Progenitor cell of endocrine pancreas (in vitro differentiated cells): ENCODE data around the gene PALLD. TPM values are rescaled to one million over a fixed set of nuclear protein-coding genes. Genes with fewer than 3 reads are reported as not detected.

Experiments
- DNase-seq: peaks from one replicate; pipeline ENCODE4 v3.0.0; 2021; ENCODE audit warnings: low spot score; ENCODE audit not compliant: unreplicated experiment
- H3K27ac Mint-ChIP-seq: 2 replicates; pipeline ENCODE4 v1.8.0; 2021; ENCODE audit warnings: mild to moderate bottlenecking, moderate library complexity, mixed read lengths
- H3K27me3 Mint-ChIP-seq: 2 replicates; pipeline ENCODE4 v1.8.0; 2021; ENCODE audit warnings: mixed read lengths
- H3K36me3 Mint-ChIP-seq: 2 replicates; pipeline ENCODE4 v1.8.0; 2022; ENCODE audit warnings: mixed read lengths; ENCODE audit not compliant: insufficient read depth
- H3K4me1 Mint-ChIP-seq: 2 replicates; pipeline ENCODE4 v1.8.0; 2021; ENCODE audit warnings: low read depth, mixed read lengths
- H3K4me3 Mint-ChIP-seq: 2 replicates; pipeline ENCODE4 v1.8.0; 2021; ENCODE audit warnings: low read depth, mild to moderate bottlenecking, moderate library complexity, mixed read lengths
- H3K9me3 Mint-ChIP-seq: 2 replicates; pipeline ENCODE4 v1.8.0; 2021; ENCODE audit warnings: low read depth, mixed read lengths
- total RNA-seq: library from RNA; stranded (reverse); gene quantifications from 2 replicates; pipeline ENCODE4 v1.2.1, GENCODE V29; 2021
- TF ChIP-seq, protein P1 (sequence below): fragments of 200-600 bp; sonication (generic); IDR thresholded peaks from one replicate; pipeline ENCODE4 v1.5.0; 2021; ENCODE audit warnings: antibody characterized with exemption, mild to moderate bottlenecking; ENCODE audit not compliant: unreplicated experiment

The PALLD gene
- total RNA-seq, 1 donor from 2014 or later: 43.2 TPM

DNA sequence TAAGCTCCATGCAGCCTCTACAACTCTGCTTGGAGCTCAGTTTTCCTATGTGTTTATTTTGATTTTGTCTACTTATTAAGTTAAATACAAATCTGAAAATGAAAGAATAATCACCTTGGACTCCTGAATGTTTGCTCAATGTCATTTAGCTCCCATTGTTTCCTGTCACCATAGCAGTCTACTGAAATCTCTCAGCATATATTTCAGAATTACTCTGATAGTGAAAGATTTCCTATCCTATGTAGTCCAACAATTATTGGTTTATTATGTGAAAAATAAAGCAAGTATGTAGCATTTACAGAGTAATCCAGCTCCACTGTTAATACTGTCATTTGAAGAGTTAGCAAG, 344.8 kb downstream of the PALLD start:
- peaks cover 19% of the 10 kb centered on the region for H3K4me1 Mint-ChIP-seq
- H3K4me3 Mint-ChIP-seq: no peak overlapping the region
- no peak overlapping the region for H3K27ac Mint-ChIP-seq

GRCh38 chr4:168842186-168842585, 345.3 kb downstream of the PALLD start:
- Mint-ChIP-seq H3K4me1 (peaks cover 19% of the 10 kb centered on the region), H3K36me3 (peaks cover 11% of the 10 kb centered on the region), H3K27ac (no peak overlapping the region)

More for the DNA sequence above, 344.8 kb downstream of the PALLD start:
- TF ChIP-seq, protein P1, sequence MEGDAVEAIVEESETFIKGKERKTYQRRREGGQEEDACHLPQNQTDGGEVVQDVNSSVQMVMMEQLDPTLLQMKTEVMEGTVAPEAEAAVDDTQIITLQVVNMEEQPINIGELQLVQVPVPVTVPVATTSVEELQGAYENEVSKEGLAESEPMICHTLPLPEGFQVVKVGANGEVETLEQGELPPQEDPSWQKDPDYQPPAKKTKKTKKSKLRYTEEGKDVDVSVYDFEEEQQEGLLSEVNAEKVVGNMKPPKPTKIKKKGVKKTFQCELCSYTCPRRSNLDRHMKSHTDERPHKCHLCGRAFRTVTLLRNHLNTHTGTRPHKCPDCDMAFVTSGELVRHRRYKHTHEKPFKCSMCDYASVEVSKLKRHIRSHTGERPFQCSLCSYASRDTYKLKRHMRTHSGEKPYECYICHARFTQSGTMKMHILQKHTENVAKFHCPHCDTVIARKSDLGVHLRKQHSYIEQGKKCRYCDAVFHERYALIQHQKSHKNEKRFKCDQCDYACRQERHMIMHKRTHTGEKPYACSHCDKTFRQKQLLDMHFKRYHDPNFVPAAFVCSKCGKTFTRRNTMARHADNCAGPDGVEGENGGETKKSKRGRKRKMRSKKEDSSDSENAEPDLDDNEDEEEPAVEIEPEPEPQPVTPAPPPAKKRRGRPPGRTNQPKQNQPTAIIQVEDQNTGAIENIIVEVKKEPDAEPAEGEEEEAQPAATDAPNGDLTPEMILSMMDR: no peak
- Mint-ChIP-seq H3K27me3 (no peaks in the 10 kb centered on the region), H3K36me3 (peaks cover 14% of the 10 kb centered on the region), H3K9me3 (no peaks in the 10 kb centered on the region)
- no peak for DNase-seq

DNA sequence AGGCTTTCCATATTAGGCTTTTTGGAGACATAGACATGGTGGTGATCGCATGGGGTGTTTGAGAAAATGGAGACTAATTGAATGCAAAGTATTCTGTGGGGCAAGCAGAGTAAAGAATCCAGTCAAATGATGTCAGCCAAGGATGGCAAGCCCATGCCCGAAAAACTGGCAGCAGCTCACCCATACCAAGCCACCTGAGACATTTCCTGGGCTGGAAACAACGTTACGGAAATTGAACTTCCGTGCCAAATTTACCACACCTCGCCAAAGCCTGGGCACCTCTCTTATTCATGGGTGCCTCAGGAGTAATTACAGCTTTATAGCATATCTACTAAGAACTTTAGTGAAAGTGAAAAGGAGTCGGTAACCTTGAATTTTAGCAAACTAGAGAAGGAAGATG, 346.8 kb downstream of the PALLD start:
- TF ChIP-seq, protein P1: no peak
- no peak for DNase-seq
- Mint-ChIP-seq H3K27ac (no peak overlapping the region), H3K4me3 (no peak overlapping the region), H3K36me3 (peaks cover 5% of the 10 kb centered on the region), H3K4me1 (peaks cover 24% of the 10 kb centered on the region), H3K9me3 (no peaks in the 10 kb centered on the region), H3K27me3 (no peaks in the 10 kb centered on the region)

More at GRCh38 chr4:168842186-168842585, 345.3 kb downstream of the PALLD start:
- no peak for DNase-seq
- TF ChIP-seq, protein P1: no peak
- H3K4me3 Mint-ChIP-seq: no peak overlapping the region
- H3K27me3 Mint-ChIP-seq: no peaks in the 10 kb centered on the region
- no peaks in the 10 kb centered on the region for H3K9me3 Mint-ChIP-seq

DNA sequence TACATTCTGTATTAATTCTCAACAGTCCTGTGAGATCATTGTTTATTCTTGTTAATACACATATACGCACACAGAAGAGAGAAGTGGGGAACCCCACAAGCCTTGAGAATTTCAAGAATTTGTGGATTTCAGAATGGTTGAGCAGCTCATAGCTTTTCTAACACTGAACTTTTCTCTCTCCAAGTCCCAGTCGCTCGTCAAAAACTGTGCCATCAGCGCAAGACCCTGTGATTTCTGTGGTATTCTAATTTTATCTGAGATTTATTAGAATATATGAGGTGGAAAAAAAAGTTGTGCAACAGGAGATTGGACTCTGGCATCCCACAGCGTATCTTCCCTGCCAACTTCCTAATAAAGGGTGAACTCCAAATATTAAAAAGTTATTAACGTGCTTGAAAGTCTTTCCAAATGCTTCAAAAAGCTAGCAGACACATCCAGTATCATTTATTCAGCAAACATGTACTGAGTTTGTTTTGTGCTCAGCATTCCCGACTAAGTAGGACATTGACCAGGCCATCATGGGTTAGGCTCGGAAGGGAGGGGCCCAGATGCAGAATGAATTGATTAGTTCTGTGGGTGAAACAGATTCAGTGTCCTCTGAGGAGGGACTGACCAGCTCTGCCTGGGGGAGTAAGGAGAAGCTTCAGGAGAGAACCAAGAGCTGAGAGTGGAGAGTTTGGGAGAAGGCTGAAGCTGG, 347.6 kb downstream of the PALLD start:
- no peaks in the 10 kb centered on the region for H3K9me3 Mint-ChIP-seq
- H3K36me3 Mint-ChIP-seq: peaks cover 5% of the 10 kb centered on the region
- peaks cover 32% of the 10 kb centered on the region for H3K4me1 Mint-ChIP-seq
- no peak overlapping the region for H3K4me3 Mint-ChIP-seq
- no peak overlapping the region for H3K27ac Mint-ChIP-seq
- no peaks in the 10 kb centered on the region for H3K27me3 Mint-ChIP-seq
- TF ChIP-seq, protein P1: no peak
- no peak for DNase-seq

- H3K27ac Mint-ChIP-seq: no peak overlapping the region
- TF ChIP-seq, protein P1: no peak
- H3K36me3 Mint-ChIP-seq: peaks cover 4% of the 10 kb centered on the region
- no peak for DNase-seq
- peaks cover 40% of the 10 kb centered on the region for H3K4me1 Mint-ChIP-seq
- no peak overlapping the region for H3K4me3 Mint-ChIP-seq
- H3K9me3 Mint-ChIP-seq: no peaks in the 10 kb centered on the region
- H3K27me3 Mint-ChIP-seq: no peaks in the 10 kb centered on the region
Observed at GRCh38 chr4:168845897-168846296, 349.0 kb downstream of the PALLD start.
